G401.6 (cell line): ENCODE results near the gene SLC44A3.
"Not testable (repeated sequence)": the region's sequence is repeated elsewhere in the genome, so short reads cannot be mapped to it uniquely, and the experiment has no call there.

Source experiments
- FAIRE-seq: peaks from 2 replicates; lab custom pipeline; 2012; peaks lifted over from hg19 to GRCh38; lab: Jason Lieb, UNC

The SLC44A3 gene

DNA sequence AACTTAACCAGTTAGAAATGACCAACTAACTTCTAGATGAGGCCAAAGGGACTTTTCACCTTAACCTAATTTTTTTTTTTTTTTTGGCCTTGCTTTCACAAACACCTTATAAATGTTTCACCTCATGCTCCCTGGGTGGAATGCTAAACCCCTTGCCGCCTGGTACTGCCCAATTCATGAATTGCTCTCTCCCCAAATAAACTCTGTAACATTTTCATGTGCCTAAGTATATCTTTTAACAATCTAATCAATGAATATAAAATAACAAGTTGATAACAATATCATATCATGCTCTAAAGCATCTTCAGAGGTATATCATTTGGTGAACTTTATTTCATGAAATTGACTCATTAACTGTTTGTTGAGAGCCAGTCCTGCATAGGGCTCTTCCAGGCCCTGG lies 117.7 kb downstream of the SLC44A3 start:
- no peak for FAIRE-seq

DNA sequence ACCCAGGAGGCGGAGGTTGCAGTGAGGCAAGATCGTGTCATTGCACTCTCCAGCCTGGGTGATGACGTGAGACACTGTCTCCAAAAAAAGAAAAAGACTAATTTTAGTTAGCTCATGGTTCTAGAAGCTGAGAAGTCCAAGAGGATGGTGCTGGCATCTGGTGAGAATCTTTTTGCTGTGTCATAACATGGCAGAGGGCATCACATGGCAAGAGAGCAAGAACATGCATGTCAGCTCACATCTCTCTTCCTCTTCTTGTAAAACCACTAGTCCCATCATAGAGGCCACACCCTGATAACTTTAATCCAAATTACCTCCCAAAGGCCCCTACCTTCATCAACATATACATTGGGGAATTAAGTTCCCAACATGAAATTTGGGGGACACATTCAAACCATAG lies 120.6 kb downstream of the SLC44A3 start:
- no peak for FAIRE-seq

DNA sequence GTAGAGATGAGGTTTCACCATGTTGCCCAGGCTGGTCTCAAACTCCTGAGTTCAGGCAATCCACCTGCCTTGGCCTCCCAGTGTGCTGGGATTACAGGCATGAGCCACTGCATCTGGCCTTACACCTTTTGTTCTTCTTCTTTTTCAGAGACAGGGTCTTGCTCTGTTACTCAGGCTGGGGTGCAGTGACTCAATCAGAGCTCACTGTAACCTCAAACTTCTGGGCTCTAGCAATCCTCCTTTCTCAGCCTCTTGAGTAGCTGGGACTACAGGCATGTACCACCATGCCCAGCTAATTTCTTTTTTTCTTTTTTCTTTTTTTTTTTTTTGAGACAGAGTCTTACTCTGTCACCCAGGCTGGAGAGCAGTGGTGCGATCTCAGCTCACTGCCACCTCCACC lies 121.3 kb downstream of the SLC44A3 start:
- FAIRE-seq = not testable (repeated sequence)

DNA sequence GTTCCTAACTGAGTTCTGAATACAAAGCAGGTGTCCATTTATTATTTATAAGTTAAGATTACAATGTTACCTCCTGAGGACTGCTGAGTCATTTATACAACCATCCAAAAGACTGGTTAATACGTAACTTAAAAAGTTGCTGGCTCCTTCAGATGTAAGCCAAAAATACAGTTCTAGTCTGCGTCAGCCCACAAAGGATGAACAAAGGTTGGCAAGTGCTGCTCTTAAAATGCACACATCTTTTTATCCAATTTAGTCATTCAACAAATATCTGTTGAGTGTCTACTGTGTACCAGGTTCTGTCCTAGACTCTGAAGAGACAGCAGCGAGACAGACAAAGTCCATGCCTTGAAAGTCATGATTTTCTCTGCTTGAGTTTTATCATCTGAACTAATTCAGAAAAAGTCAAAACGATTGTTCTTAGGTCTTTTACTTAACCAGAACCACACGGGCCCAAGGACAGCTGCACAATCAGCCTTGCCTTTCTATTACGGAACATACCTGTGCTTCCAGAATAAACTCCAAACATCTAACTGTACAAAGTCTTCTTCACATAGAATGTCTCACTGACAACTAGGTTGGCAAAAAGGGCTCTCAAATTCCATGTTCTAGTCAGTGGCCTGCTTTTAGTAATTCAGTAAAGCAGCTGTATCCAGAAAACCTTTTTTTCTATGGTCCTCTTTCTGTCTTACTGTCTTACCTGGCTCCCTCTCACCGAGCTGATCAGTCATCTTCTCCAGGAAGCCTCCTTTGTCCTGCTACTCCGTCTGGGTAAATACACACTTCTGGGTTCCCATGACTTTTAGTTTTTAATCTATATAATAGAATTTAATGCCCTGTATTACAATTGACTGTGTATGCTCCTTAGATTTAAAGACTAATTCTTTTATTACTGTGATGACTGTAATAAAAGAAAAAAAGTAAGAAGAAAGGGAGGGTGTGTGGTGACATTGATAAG lies 122.3 kb downstream of the SLC44A3 start:
- FAIRE-seq = no peak
